MM.1S (cell line): Measurements from ENCODE around the gene WSCD1.

Source experiments
- EZH2 ChIP-seq: fragments of 300-600 bp; sonication (generic); optimal IDR thresholded peaks from 2 replicates; pipeline ENCODE3; 2017; ENCODE audit warnings: low read depth, mild to moderate bottlenecking, antibody characterized with exemption, low read length, mixed read lengths
- TF ChIP-seq, protein P1 (sequence below): fragments of 300-600 bp; sonication (generic); IDR thresholded peaks from 2 replicates; pipeline ENCODE4 v1.5.1; 2016; ENCODE audit warnings: antibody characterized with exemption, low read length, mixed read lengths

DNA sequence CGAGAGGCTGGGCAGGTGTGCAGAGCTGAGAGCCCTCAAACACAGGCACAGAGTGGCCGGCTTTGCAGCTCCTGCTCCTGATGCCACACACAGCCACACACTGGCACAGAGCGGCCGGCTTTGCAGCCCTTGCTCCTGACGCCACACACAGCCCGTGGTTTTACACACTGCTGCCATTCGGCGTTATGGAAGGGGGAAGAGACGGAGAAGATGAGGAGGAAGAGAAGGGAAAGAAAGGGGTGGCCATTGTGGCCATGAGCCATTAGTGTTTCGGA, 26.8 kb downstream of the WSCD1 start:
- TF ChIP-seq, protein P1, sequence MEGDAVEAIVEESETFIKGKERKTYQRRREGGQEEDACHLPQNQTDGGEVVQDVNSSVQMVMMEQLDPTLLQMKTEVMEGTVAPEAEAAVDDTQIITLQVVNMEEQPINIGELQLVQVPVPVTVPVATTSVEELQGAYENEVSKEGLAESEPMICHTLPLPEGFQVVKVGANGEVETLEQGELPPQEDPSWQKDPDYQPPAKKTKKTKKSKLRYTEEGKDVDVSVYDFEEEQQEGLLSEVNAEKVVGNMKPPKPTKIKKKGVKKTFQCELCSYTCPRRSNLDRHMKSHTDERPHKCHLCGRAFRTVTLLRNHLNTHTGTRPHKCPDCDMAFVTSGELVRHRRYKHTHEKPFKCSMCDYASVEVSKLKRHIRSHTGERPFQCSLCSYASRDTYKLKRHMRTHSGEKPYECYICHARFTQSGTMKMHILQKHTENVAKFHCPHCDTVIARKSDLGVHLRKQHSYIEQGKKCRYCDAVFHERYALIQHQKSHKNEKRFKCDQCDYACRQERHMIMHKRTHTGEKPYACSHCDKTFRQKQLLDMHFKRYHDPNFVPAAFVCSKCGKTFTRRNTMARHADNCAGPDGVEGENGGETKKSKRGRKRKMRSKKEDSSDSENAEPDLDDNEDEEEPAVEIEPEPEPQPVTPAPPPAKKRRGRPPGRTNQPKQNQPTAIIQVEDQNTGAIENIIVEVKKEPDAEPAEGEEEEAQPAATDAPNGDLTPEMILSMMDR = no peak
- no peak for TF ChIP-seq EZH2
